ENCODE data around the gene TROAP.

GRCh38 chr12:49277466-49277865 lies 45.6 kb upstream of the TROAP start:
- no peak for TF ChIP-seq TRIM28 (IDR thresholded peaks at IDR 0.05; ENCODE audit: borderline replicate concordance, low read length)
- no peak for TF ChIP-seq CTCF (tag by site-specific recombination; IDR thresholded peaks at IDR 0.05)
- TF ChIP-seq ZNF146 (tag by site-specific recombination; IDR thresholded peaks at IDR 0.05) = no peak
- no peak for TF ChIP-seq ZSCAN18 (tag by site-specific recombination; IDR thresholded peaks at IDR 0.05)
- no peak for TF ChIP-seq ZNF350 (tag by site-specific recombination; IDR thresholded peaks at IDR 0.05)
- TF ChIP-seq YY1 (tag by site-specific recombination; IDR thresholded peaks at IDR 0.05) = no peak
- no peak for TF ChIP-seq RBAK (tag by site-specific recombination; IDR thresholded peaks at IDR 0.05)
- TF ChIP-seq OSR2 (tag by site-specific recombination; IDR thresholded peaks at IDR 0.05) = no peak
- no peak for TF ChIP-seq ZNF148 (tag by site-specific recombination; IDR thresholded peaks at IDR 0.05; ENCODE audit: borderline replicate concordance)
- no peak for TF ChIP-seq ZBTB21 (tag by site-specific recombination; IDR thresholded peaks at IDR 0.05)
- TF ChIP-seq ZBTB26 (tag by site-specific recombination; optimal IDR thresholded peaks at IDR 0.05) = no peak

Measured in HEK293 (cell line).